ENCODE measurements around the gene TMPRSS3. TPM values are rescaled to one million over a fixed set of nuclear protein-coding genes. Genes with fewer than 3 reads are reported as not detected.

TMPRSS3 gene
- total RNA-seq, 1 experiment from 2014 or later: 2.0 TPM

- BruUV-seq (replicated peaks): no TSS peak
- no peaks in the 10 kb centered on the region for H3K9me3 Mint-ChIP-seq (ENCODE audit: unreplicated experiment)
Observed at GRCh38 chr21:42375506-42375905, 20.3 kb downstream of the TMPRSS3 start.

GRCh38 chr21:42374864-42375499 lies 20.9 kb downstream of the TMPRSS3 start:
- Mint-ChIP-seq H3K27ac (ENCODE audit: low read depth, unreplicated experiment) (no peak overlapping the region), H3K36me3 (ENCODE audit: insufficient read depth, unreplicated experiment) (no peaks in the 10 kb centered on the region), H3K9me3 (ENCODE audit: unreplicated experiment) (no peaks in the 10 kb centered on the region), H3K27me3 (ENCODE audit: insufficient read depth, unreplicated experiment) (peaks cover 34% of the 10 kb centered on the region), H3K4me1 (ENCODE audit: insufficient read depth, unreplicated experiment) (no peaks in the 10 kb centered on the region), H3K4me3 (ENCODE audit: unreplicated experiment) (no peak overlapping the region)
- no peak for TF ChIP-seq CTCF (IDR thresholded peaks at IDR 0.05; ENCODE audit: unreplicated experiment)
- ChIA-PET CTCF (interaction anchor here (1.8 kb wide), 1 partner anchor 66 kb away, joined by 3 read pairs; no protein-coding TSS in a partner anchor), POLR2A (no interaction called here)
- intact Hi-C loops (cut with micrococcal nuclease): no loop called here
- DNase-seq (ENCODE audit: unreplicated experiment): no peak
- no TSS peak for BruUV-seq (replicated peaks)

More at GRCh38 chr21:42375506-42375905, 20.3 kb downstream of the TMPRSS3 start:
- Mint-ChIP-seq H3K4me1 (ENCODE audit: insufficient read depth, unreplicated experiment) (no peaks in the 10 kb centered on the region), H3K4me3 (ENCODE audit: unreplicated experiment) (no peak overlapping the region), H3K27me3 (ENCODE audit: insufficient read depth, unreplicated experiment) (peaks cover 31% of the 10 kb centered on the region), H3K36me3 (ENCODE audit: insufficient read depth, unreplicated experiment) (no peaks in the 10 kb centered on the region), H3K27ac (ENCODE audit: low read depth, unreplicated experiment) (no peak overlapping the region)
- intact Hi-C loops (cut with micrococcal nuclease): no loop called here
- ChIA-PET POLR2A (no interaction called here), CTCF (interaction anchor here (1.8 kb wide), 1 partner anchor 66 kb away, joined by 3 read pairs; no protein-coding TSS in a partner anchor)
- no peak for TF ChIP-seq CTCF (IDR thresholded peaks at IDR 0.05; ENCODE audit: unreplicated experiment)
- no peak for DNase-seq (ENCODE audit: unreplicated experiment)

DNA sequence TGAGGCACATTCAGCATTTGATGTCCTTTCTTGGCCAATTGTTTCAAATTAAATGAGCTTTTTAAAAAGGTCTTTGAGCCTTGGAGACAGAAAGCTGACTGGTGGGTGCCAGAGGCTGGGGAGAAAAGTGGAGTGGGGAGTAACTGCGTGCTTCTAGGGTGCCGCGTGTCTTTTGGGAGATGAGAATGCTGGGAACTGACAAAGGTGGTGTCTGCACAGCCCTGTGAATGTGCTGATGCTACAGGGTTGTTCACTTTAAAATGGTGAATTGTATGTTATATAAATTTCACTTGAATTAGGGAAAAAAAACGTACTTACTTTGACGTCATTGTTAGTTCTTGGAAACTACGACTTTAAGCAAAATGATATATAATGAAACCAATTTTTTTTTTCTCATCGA lies 21.4 kb downstream of the TMPRSS3 start:
- intact Hi-C loops (cut with micrococcal nuclease): no loop called here
- POLR2A ChIA-PET: no interaction called here
- no peak overlapping the region for H3K27ac Mint-ChIP-seq (ENCODE audit: low read depth, unreplicated experiment)
- no peak for TF ChIP-seq CTCF (IDR thresholded peaks at IDR 0.05; ENCODE audit: unreplicated experiment)
- no peaks in the 10 kb centered on the region for H3K4me1 Mint-ChIP-seq (ENCODE audit: insufficient read depth, unreplicated experiment)
- H3K36me3 Mint-ChIP-seq (ENCODE audit: insufficient read depth, unreplicated experiment): no peaks in the 10 kb centered on the region
- peaks cover 34% of the 10 kb centered on the region for H3K27me3 Mint-ChIP-seq (ENCODE audit: insufficient read depth, unreplicated experiment)
- no TSS peak for BruUV-seq (replicated peaks)
- DNase-seq (ENCODE audit: unreplicated experiment): no peak
- H3K9me3 Mint-ChIP-seq (ENCODE audit: unreplicated experiment): no peaks in the 10 kb centered on the region
- H3K4me3 Mint-ChIP-seq (ENCODE audit: unreplicated experiment): no peak overlapping the region
- CTCF ChIA-PET: interaction anchor here (1.8 kb wide), 1 partner anchor 65 kb away, joined by 3 read pairs; no protein-coding TSS in a partner anchor

DNA sequence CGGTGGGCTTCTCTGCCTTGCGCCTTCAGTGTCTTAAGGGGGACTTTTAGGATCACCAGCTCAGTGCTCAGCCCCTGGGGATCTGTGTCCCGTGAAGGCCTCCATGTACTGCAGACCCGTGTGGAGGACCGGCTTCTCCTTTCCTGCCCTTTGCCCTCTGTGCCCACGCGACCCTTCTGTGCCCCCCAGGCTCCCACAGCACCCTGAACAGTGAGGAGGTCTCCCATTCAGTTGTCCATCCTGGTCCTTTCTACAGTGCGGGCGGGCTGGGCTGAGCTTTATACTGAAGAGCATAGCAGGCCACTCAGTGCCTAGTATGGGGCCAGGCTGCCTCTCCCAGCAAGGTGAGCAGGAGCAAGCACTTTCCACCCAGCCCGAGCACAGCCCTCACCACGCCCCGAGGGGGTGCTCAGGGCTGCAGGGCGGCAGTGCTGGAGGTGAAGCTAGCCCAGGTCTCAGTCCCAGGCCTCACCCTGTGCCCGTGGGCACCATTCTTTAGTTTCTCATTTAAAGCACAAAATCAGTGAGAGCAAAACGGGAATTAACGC lies 21.9 kb downstream of the TMPRSS3 start:
- H3K27ac Mint-ChIP-seq (ENCODE audit: low read depth, unreplicated experiment): no peak overlapping the region
- no peak for TF ChIP-seq CTCF (IDR thresholded peaks at IDR 0.05; ENCODE audit: unreplicated experiment)
- no peak for DNase-seq (ENCODE audit: unreplicated experiment)
- H3K9me3 Mint-ChIP-seq (ENCODE audit: unreplicated experiment): no peaks in the 10 kb centered on the region
- ChIA-PET CTCF (interaction anchor here (1.8 kb wide), 1 partner anchor 65 kb away, joined by 3 read pairs; no protein-coding TSS in a partner anchor), POLR2A (no interaction called here)
- BruUV-seq (replicated peaks): no TSS peak
- H3K4me3 Mint-ChIP-seq (ENCODE audit: unreplicated experiment): no peak overlapping the region
- H3K36me3 Mint-ChIP-seq (ENCODE audit: insufficient read depth, unreplicated experiment): no peaks in the 10 kb centered on the region
- H3K4me1 Mint-ChIP-seq (ENCODE audit: insufficient read depth, unreplicated experiment): no peaks in the 10 kb centered on the region
- H3K27me3 Mint-ChIP-seq (ENCODE audit: insufficient read depth, unreplicated experiment): peaks cover 34% of the 10 kb centered on the region
- intact Hi-C loops (cut with micrococcal nuclease): no loop called here

Measured in MCF 10A (cell line).